Measurements from ENCODE around the gene BCAS3. TPM values are rescaled to one million over a fixed set of nuclear protein-coding genes. Genes with fewer than 3 reads are reported as not detected.
"Not testable (repeated sequence)": the region's sequence is repeated elsewhere in the genome, so short reads cannot be mapped to it uniquely, and the experiment has no call there.

BCAS3 gene
- total RNA-seq, 1 experiment from 2014 or later: 4.2 TPM

DNA sequence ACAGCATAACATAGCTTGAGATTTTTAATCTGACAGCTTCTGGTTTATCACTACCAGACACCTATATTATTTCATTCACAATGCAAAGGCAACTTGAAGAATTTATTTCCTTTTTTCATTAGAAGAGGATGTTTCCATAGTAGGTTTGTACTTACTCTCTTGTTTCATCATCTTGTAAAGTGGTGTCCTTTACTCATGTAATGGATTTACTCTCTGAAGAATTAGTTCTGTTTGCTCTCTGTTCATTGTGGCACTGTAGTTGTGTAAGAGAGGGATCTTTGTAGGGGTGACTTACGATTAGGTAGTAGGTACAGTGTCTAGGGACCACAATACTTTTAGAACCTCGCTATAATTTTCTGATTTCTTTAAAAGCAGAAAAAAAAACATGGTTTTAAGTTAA is 256.1 kb downstream of the BCAS3 start:
- DNase-seq (ENCODE audit: low read depth): no peak

GRCh38 chr17:60934723-60935122 is 257.1 kb downstream of the BCAS3 start:
- peak; percentile 2 for DNase-seq (ENCODE audit: low read depth)

DNA sequence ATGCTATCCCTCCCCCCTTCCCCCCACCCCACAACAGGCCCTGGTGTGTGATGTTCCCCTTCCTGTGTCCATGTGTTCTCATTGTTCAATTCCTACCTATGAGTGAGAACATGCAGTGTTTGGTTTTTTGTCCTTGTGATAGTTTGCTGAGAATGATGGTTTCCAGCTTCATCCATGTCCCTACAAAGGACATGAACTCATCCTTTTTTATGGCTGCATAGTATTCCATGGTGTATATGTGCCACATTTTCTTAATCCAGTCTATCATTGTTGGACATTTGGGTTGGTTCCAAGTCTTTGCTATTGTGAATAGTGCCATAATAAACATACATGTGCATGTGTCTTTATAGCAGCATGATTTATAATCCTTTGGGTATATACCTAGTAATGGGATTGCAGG is 258.3 kb downstream of the BCAS3 start:
- DNase-seq (ENCODE audit: low read depth): not testable (repeated sequence)

GRCh38 chr17:60939318-60939717 is 261.7 kb downstream of the BCAS3 start:
- no peak for DNase-seq (ENCODE audit: low read depth)

DNA sequence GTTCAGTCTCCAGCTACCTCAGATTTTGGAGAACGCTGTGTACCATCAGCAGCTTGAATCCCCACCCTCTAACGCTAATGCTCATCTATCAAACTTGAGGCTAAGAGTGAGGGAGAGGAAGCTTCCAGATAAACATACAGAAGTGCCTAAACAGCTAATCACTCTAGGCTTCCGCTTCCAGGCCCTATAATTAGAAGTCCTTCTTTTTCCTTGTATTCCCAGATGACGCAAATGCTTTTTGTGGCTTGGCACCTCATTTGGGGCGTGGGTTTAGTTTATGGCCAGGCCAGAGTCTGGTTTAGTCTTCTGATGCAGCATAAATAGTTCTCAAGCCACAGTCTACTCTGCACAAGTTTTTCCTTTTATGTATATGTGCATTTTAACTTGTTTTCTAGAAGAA is 263.4 kb downstream of the BCAS3 start:
- DNase-seq (ENCODE audit: low read depth): peak; percentile 76

GRCh38 chr17:60941571-60941970 is 263.9 kb downstream of the BCAS3 start:
- no peak for DNase-seq (ENCODE audit: low read depth)

- DNase-seq (ENCODE audit: low read depth): no peak
Observed at GRCh38 chr17:60944751-60945150, 267.1 kb downstream of the BCAS3 start.

- no peak for DNase-seq (ENCODE audit: low read depth)
Observed at GRCh38 chr17:60947100-60947499, 269.4 kb downstream of the BCAS3 start.

GRCh38 chr17:60947543-60947942 is 269.9 kb downstream of the BCAS3 start:
- DNase-seq (ENCODE audit: low read depth): no peak

DNA sequence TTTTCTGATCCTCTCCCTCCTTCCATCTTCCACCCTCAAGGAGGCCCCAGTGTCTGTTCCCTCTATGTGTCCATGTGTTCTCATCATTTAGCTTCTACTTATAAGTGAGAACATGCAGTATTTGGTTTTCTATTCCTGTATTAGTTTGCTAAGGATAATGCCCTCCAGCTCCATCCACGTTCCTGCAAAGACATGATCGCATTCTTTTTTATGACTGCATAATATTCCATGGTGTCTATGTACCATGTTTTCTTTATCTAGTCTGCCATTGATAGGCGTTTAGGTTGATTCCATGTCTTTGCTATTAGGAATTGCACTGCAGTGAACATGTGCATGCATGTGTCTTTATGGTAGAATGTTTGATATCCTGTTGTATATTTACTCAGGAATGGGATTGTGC is 275.1 kb downstream of the BCAS3 start:
- DNase-seq (ENCODE audit: low read depth): no peak

DNA sequence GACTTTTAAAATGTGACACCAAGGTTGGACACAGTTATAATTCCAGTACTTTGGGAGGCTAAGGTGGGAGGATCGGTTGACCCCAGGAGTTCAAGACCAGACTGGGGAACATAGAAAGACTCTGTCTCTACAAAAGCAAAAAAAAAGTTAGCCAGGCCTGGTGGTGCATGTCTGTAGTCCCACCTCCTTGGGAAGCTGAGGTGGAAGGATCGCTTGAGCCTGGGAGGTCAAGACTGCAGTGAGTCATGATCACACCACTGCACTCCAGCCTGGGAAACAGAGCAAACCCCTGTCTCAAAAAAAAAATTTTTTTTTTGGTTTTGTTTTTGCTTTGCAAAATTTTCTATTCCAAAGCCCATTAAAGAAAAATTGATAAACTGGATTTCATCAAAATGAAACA is 281.4 kb downstream of the BCAS3 start:
- DNase-seq (ENCODE audit: low read depth): peak; percentile 7

DNA sequence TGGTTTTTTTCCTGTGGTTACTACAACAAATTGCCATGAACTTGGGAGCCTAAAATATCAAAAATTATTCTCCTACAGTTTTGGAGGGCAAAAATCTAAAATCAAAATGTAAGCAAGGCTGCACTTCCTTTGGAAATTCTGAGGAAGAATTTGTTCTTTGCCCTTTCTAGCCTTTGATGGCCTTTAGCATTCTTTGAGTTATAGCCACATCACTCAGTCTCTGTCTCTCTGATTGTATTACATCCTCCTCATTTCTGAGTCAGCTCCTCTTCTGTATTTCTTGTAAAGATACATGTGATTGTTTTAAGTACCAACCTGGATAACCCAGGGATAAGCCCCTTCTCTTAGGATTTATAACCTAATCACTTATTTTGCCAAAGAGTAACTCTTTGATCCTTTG is 282.0 kb downstream of the BCAS3 start:
- no peak for DNase-seq (ENCODE audit: low read depth)

- DNase-seq (ENCODE audit: low read depth): no peak
Observed at GRCh38 chr17:60960398-60961065, 282.9 kb downstream of the BCAS3 start.

DNA sequence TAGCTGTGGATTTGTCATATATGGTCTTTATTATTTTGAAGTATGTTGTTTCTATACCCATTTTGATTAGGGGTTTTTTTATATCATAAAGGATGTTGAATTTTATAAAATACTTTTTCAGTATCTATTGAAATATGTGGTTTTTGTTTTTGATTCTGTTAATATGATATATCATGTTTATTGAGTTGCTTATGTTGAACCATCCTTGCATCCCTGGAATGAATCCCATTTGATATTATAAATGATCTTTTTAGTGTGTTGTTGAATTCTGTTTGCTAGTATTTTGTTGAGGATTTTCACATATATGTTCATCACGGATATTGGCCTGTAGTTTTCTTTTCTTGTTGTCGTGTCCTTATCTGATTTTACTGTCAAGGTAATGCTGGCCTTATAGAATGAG is 286.5 kb downstream of the BCAS3 start:
- DNase-seq (ENCODE audit: low read depth): no peak

DNA sequence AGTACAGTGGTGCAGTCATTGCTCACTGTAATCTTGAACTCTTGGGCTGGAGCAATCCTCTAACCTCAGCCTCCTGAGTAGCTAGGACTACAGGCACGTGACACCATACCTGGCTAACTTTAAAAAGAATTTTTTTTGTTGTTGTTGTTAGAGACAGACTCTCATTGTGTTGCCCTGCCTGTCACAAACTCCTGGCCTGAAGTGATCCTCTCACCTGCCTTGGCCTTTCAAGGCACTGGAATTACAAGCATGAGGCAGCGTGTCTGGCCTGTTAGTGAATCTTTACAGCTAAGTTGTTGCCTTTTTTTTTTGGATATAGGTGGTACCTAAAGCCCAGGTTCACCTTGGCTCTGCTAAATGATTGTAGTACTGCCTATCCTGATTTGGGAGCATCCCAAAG is 290.6 kb downstream of the BCAS3 start:
- DNase-seq (ENCODE audit: low read depth): no peak

DNA sequence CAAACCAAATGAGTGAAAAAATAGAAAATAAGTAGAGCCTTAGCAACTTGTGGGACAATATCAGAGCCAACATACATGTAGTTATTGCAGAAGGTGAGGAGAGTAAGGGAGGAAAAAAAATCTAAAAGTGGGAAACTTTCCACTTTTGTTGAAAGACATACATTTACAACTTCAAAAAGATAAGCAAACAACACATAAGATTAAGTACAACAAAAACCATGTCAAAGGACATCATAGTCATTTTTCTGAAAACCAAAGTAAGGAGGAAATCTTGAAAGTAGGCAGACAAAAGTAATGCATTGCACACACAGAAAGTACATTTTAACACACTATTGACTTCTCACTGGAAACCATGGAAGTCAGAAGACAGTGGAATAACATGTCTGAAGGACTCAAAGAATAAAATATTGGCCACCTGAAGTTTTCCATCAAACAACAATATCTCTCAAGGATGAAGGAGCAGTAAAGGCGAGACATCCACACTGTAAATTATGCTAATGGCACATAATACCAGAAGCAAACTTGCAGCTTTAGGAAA is 291.9 kb downstream of the BCAS3 start:
- DNase-seq (ENCODE audit: low read depth): no peak

DNA sequence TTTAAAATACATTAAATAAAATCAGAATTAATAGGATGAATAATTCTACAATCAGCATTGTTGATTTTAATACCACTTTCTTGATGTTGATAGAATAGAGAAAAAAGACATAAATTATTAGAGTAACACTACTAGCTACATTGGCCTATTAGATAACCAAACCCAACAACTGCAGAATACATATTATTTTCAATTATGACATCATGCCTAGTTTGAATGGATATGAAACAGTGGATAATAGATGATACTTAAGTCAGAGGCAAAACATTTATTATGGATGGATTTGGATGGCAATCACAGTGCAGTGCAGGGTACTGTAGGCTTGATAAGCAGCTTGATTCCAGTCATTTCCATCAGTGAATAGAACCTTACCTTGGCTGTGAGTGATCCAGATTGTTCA is 293.1 kb downstream of the BCAS3 start:
- DNase-seq (ENCODE audit: low read depth): no peak

- DNase-seq (ENCODE audit: low read depth): peak; percentile 39
Observed at GRCh38 chr17:60971515-60972369, 294.1 kb downstream of the BCAS3 start.

DNA sequence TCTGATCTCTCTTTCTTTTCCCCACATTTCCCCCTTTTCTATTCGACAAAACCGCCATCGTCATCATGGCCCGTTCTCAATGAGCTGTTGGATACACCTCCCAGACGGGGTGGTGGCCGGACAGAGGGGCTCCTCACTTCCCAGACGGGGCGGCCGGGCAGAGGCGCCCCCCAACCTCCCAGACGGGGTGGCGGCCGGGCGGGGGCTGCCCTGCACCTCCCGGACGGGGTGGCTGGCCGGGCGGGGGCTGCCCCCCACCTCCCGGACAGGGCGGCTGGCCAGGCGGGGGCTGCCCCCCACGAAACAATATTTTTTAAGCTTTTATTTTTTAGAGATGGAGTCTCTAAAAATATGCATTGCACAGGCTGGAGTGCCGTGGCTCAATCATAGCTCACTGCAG is 299.2 kb downstream of the BCAS3 start:
- not testable (repeated sequence) for DNase-seq (ENCODE audit: low read depth)

GRCh38 chr17:60989379-60989778 is 311.7 kb downstream of the BCAS3 start:
- no peak for DNase-seq (ENCODE audit: low read depth)

DNA sequence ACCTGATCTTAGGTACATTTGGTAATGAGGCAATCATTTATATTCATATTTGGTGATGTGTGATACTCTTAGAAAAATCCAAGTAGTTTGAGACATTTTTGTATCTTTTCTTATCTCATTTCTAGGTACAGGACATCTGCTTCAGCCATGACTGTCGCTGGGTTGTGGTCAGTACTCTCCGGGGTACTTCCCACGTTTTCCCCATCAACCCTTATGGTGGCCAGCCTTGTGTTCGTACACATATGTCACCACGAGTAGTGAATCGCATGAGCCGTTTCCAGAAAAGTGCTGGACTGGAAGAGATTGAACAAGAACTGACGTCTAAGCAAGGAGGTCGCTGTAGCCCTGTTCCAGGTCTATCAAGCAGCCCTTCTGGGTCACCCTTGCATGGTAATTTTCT is 312.2 kb downstream of the BCAS3 start:
- no peak for DNase-seq (ENCODE audit: low read depth)

- DNase-seq (ENCODE audit: low read depth): no peak
Observed at GRCh38 chr17:60993497-60993896, 315.8 kb downstream of the BCAS3 start.

DNA sequence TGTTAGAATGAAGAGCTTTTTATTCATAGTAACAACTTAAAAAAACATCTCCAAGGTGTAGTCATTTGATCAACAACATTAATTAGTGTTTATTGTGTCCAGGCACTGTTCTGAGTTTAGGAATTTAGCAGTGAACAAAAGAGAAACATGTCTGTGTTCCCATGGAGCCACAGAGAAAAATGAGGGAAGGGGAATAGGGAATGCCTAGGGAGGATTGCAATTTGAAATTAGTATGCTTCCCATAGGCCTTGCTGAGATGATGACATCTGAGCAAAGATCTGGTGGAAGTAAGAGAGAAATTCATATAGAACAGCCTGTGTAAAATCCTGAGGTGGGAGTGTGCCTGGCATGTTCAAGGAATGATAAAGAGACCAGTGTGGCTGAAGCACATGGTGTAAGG is 318.0 kb downstream of the BCAS3 start:
- no peak for DNase-seq (ENCODE audit: low read depth)

Data from Daoy (cell line).